Ovary (tissue), 10 donors: ENCODE measurements around the gene EPN3. TPM values are rescaled to one million over a fixed set of nuclear protein-coding genes. Genes with fewer than 3 reads are reported as not detected.

Experiments used
- DNase-seq, 5 donors: peaks; one replicate each; pipeline ENCODE4 v3.0.0-alpha.2; 2019 to 2020
- H3K27ac ChIP-seq, 2 donors: fragments of 200-600 bp; one replicate each; pipeline versions ENCODE4 v1.5.1 to v1.8.0; 2019 to 2022
- H3K27me3 ChIP-seq: fragments of 200-600 bp; one replicate; pipeline ENCODE4 v1.8.0; 2022
- H3K36me3 ChIP-seq: fragments of 200-600 bp; sonication (generic); one replicate; pipeline ENCODE4 v1.5.1; 2019
- H3K4me1 ChIP-seq: one replicate; pipeline ENCODE4 v1.8.1; 2013; ENCODE audit warnings: mild to moderate bottlenecking, moderate library complexity; ENCODE audit not compliant: insufficient read depth
- H3K4me3 ChIP-seq: fragments of 200-600 bp; sonication (generic); one replicate; pipeline ENCODE4 v1.5.1; 2017
- H3K9me3 ChIP-seq, 2 donors: fragments of 200-600 bp in 1 of 2; sonication (generic) in 1 of 2; one replicate each; pipeline versions ENCODE4 v1.5.1 to v1.8.1; 2013 to 2019; ENCODE audit warnings: mild to moderate bottlenecking in 1 of 2, moderate library complexity in 1 of 2
- EP300 ChIP-seq: sonication (generic); formaldehyde crosslinking; IDR thresholded peaks from one replicate; pipeline ENCODE4 v1.6.1; 2017; ENCODE audit warnings: antibody characterized with exemption
- POLR2A ChIP-seq: fragments of 450-650 bp; IDR thresholded peaks from one replicate; pipeline ENCODE4 v1.6.1; 2017; ENCODE audit warnings: antibody characterized with exemption, mild to moderate bottlenecking, moderate library complexity
- WGBS, 3 donors: extraction: QIAGEN DNeasy Blood & Tissue Kit in 1 of 3; methylation state at CpG; one replicate each; pipeline versions ENCODE4 v1.1.5 to v1.1.7; 2013 to 2017; 5-methylcytosine and 5-hydroxymethylcytosine counted together
- intact Hi-C, 4 donors: fragments of 100-400 bp; cut with DNase I; formaldehyde crosslinking; loops; one replicate each; pipeline versions ENCODE4 v1.11.0 to v1.15.1; 2022 to 2023
- long read RNA-seq, 3 donors: library from polyadenylated mRNA in 2 of 3; unstranded in 2 of 3; transcript quantifications; one replicate each; pipeline ENCODE4 v2.0.0 and lab custom pipeline, GENCODE V29; 2021 to 2026
- polyA plus RNA-seq, 2 donors: library from polyadenylated mRNA; stranded (reverse); fragments of 200-250 nt in 1 of 2; fragments of 350-450 nt in 1 of 2; fragmentation: Illumina TruSeq in 1 of 2; extraction: RNeasy Lipid Tissue Mini Kit (QIAGEN cat#74804) in 1 of 2; gene quantifications; one replicate each; pipeline ENCODE4 v1.2.3, GENCODE V29; 2013 to 2014
- total RNA-seq, 7 donors: library from RNA; depleted of rRNA in 2 of 7; stranded (reverse); fragments of >200 nt in 2 of 7; fragmentation: NEBNext Ultra II Directional in 3 of 7; extraction: Animal tissue kit (Norgen Biotek cat#: 25700) in 3 of 7; gene quantifications; one replicate each; pipeline versions ENCODE4 v1.1.0 to v1.2.4, GENCODE V29; 2016 to 2023
- TF ChIP-seq, protein P1 (sequence below), 3 donors: fragments of 450-650 bp in 2 of 3; fragments of 200-600 bp in 1 of 3; IDR thresholded peaks; one replicate each; pipeline versions ENCODE4 v1.5.1 to v1.8.0; 2016 to 2022; ENCODE audit warnings: antibody characterized with exemption in 3 of 3, mild to moderate bottlenecking in 1 of 3
- donor health status: DM: no; HTN: no; CAD: no; lungs with moderate emphysema.
- donor health status: DM: no; HTN: no; CAD: no.
- donor health status: Bipolar disorder and iron deficiency.
- donor health status: DM: yes; HTN: yes; CAD: no.
- donor health status: DM: no; HTN: no; CAD: no.
- donor health status: DM: yes; HTN: yes; CAD: no.

The EPN3 gene
- total RNA-seq = 10 to 100 TPM in 6 of 7 donors, 1 to 10 TPM in 1; 8.8 to 33.4 (median 22.4) TPM
- polyA plus RNA-seq = 1 to 10 TPM; 6.2 to 7.3 TPM
- long read RNA-seq, donor 1, full-length matches to known transcripts = 2 of 15 reads
- long read RNA-seq, donor 1, partial matches to known transcripts = 1 of 15 reads
- long read RNA-seq, donor 1, other reads (novel, unspliced or antisense) = 12 of 15 reads
- long read RNA-seq, donor 2, full-length matches to known transcripts = 7 of 7 reads
- long read RNA-seq, donor 2, partial matches to known transcripts = 0 of 7 reads
- long read RNA-seq, donor 2, other reads (novel, unspliced or antisense) = 0 of 7 reads
- long read RNA-seq, donor 3, full-length matches to known transcripts = 7 of 46 reads
- long read RNA-seq, donor 3, partial matches to known transcripts = 15 of 46 reads
- long read RNA-seq, donor 3, other reads (novel, unspliced or antisense) = 24 of 46 reads

DNA sequence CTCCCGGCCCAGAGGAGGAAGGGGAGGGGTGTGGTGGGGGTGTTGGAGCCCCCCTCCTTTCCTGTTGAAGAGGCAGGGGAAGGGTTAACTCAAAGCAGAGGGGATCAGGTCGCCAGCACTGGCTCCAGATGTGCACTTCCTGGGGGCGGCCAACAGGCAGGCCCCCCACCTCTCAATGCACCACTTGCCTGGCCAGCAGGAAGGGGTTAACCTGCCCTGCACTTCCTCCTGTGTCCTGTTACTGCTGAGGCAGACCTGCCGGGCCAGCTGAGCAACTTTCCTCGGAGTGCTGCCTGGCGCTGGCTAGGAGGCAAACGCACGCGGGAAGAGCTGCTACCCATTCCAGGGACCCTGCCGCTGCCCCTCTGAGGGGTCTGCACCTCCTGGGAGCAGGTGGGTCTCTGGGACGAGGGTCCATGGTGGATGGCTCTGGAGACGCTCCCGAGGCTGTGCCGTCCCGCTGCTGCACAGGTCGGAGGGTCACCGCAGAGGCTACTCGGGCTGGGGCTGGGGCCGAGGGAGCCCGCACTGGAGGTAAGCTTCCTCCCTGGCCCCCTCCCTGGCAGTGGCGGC is at the start of gene EPN3:
Gene EPN3 (plus strand): TSS at position 284 of the 573 bp plus-strand sequence. CDS start 3,822 bp downstream, outside the sequence.
- Histone ChIP-seq H3K4me3 (peak within 1 kb of the TSS; percentile 33), H3K27ac (peak within 1 kb of the TSS in 1 of 2 donors; percentile 15), H3K27me3 (no peaks in the 10 kb centered on the region), H3K36me3 (no peaks in the 10 kb centered on the region), H3K9me3 (no peaks in the 10 kb centered on the region), H3K4me1 (peaks cover 9% of the 10 kb centered on the region)
- TF ChIP-seq, protein P1, sequence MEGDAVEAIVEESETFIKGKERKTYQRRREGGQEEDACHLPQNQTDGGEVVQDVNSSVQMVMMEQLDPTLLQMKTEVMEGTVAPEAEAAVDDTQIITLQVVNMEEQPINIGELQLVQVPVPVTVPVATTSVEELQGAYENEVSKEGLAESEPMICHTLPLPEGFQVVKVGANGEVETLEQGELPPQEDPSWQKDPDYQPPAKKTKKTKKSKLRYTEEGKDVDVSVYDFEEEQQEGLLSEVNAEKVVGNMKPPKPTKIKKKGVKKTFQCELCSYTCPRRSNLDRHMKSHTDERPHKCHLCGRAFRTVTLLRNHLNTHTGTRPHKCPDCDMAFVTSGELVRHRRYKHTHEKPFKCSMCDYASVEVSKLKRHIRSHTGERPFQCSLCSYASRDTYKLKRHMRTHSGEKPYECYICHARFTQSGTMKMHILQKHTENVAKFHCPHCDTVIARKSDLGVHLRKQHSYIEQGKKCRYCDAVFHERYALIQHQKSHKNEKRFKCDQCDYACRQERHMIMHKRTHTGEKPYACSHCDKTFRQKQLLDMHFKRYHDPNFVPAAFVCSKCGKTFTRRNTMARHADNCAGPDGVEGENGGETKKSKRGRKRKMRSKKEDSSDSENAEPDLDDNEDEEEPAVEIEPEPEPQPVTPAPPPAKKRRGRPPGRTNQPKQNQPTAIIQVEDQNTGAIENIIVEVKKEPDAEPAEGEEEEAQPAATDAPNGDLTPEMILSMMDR (IDR thresholded peaks at IDR 0.05) = no peak
- no peak for TF ChIP-seq EP300
- TF ChIP-seq POLR2A = no peak
- WGBS, 3 donors = 2 to 6% (median 4%) methylated on average over 19 to 21 of the region's 21 CpGs
- peak in 2 of 5 donors; percentile 51 to 60 for DNase-seq
- intact Hi-C loops = loop anchor here in 2 of 4 donors (10.0 kb wide), 1 partner anchor 48 kb away; no protein-coding TSS in a partner anchor

DNA sequence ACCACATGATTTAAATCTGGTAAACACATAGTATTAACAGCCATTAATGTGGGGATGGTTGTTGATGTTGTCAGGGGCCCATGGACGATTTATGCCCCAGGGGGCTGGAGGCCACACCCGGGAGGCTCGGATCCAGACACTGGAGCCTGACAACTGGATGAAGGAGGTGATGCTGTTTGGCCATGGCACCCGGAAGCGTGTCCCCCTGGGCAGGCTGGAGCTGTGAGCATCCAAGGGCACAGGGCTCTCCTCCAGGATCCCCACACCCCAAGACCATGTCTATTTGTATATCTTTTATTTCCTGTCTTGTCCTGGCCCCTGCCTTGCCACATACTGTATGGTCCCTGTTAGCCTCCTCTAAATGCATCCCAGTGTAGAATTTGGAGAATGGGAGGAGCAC is 49.3 kb upstream of the EPN3 start:
- Histone ChIP-seq H3K4me3 (no peak overlapping the region), H3K4me1 (peaks cover 6% of the 10 kb centered on the region), H3K27ac (peak overlapping the region in 1 of 2 donors; percentile 51), H3K27me3 (no peaks in the 10 kb centered on the region), H3K9me3 (no peaks in the 10 kb centered on the region), H3K36me3 (no peaks in the 10 kb centered on the region)
- TF ChIP-seq EP300 (no peak), POLR2A (no peak)
- intact Hi-C loops = loop anchor here (5.0 to 10.0 kb wide), 8 partner anchors 52 to 362 kb away; partner anchors contain the start of genes EPN3 (in 2 of the 4), SPATA20 (in 2 of the 4) and ABCC3 (in 1 of the 4)
- DNase-seq = peak in 1 of 5 donors; percentile 37
- WGBS, 3 donors = 68 to 85% (median 83%) methylated on average over 5 of the region's 5 CpGs

DNA sequence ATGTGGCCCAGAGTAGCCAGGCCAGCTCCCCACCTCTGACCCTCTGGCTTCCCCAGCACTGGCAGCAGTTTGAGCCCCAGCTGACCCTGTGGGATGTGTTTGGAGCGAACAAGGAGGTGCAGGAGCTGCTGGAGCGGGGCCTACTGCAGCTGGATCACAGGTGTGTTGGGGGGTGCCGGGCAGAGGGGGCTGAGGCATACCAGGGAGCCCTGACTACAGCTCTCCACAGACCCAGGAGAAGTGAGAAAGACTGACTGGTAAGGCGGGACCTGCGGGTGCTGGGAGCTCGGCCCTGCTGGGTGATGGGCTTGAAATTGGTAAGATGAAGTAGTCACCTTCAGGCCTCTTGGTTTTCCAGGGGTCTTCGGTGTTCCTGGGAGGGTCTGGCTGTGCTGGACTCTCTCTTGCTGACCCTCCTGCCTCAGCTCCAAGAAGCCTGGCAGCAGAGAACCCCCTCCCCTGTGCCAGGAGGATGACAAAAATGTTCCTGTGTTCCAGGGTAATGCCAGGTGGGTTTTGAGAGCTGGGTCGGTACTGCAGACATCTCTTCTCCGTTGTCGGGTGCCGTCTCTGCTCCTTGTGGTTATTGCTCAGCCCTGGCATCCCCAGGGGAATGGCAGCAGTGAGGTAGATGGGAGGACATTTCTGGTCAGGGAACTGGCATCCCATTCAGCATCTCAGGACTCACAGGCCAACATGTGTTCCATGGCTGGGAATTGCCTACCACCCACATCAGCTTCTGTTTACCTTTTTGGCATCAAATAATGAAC is 48.0 kb upstream of the EPN3 start:
- H3K4me1 ChIP-seq = peaks cover 4% of the 10 kb centered on the region
- no peak for TF ChIP-seq EP300
- TF ChIP-seq, protein P1 (IDR thresholded peaks at IDR 0.05) = no peak
- no peak for TF ChIP-seq POLR2A
- no peak overlapping the region for H3K27ac ChIP-seq
- no peak for DNase-seq
- no peaks in the 10 kb centered on the region for H3K27me3 ChIP-seq
- H3K9me3 ChIP-seq = no peaks in the 10 kb centered on the region
- 92 to 95% (median 93%) methylated on average over 11 of the region's 11 CpGs for WGBS, 3 donors
- H3K36me3 ChIP-seq = no peaks in the 10 kb centered on the region
- intact Hi-C loops = loop anchor here (5.0 to 10.0 kb wide), 8 partner anchors 50 to 360 kb away; partner anchors contain the start of genes EPN3 (in 2 of the 4), SPATA20 (in 2 of the 4) and ABCC3 (in 1 of the 4)
- H3K4me3 ChIP-seq = no peak overlapping the region

DNA sequence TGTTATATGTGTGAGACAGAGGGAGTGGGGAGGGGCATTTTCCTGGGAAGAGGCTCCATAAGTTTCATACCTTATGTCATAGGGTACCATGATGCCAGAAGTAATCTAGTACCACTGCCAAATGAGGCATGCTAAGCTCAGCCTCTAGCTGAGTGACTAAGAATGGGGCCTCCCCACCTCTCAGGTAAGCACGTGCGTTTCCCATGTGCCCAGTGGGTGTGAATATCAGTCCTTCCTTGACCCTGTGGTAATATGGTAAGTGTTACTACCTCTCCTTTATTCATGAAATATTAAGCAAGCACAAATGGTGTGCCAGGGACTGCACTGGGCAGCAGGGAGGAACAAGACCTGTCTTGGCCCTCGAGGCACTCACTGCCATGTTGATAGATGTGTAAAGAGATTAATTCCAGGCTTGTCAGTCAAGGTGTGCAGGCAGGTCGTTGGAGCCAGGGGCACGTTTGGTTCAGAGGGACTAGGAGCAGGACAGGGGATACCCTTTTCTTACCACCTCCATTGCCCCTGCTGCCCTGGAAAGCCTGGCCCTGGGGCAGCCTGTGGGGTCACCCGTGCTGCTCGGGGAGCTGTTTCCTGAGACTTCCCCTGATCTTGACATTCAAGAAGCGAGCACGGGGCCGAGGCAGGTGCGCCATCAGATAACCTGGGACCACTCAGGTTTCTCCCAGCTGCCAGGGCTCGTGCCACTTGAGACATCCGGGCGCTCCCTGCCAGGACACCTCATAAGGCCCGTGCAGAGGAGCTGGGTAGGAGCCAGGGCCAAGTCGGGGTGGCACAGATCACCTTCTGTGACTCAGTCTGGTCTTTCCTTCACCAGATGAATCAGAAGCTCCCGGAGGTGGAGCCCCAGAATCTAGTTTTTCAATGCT is 45.1 kb upstream of the EPN3 start:
- no peaks in the 10 kb centered on the region for H3K36me3 ChIP-seq
- H3K27me3 ChIP-seq = no peaks in the 10 kb centered on the region
- TF ChIP-seq POLR2A (no peak), EP300 (no peak)
- TF ChIP-seq, protein P1 (IDR thresholded peaks at IDR 0.05) = no peak
- no peaks in the 10 kb centered on the region for H3K4me1 ChIP-seq
- no peak overlapping the region for H3K27ac ChIP-seq
- DNase-seq = no peak
- WGBS, 3 donors = 84 to 86% (median 85%) methylated on average over 17 of the region's 17 CpGs
- H3K4me3 ChIP-seq = no peak overlapping the region
- no peaks in the 10 kb centered on the region for H3K9me3 ChIP-seq
- intact Hi-C loops = loop anchor here (10.0 kb wide), 5 partner anchors 47 to 357 kb away; partner anchors contain the start of gene EPN3 (in 2 of the 4)
